BJ (cell line): ENCODE results near the gene ADCY2. TPM values are rescaled to one million over a fixed set of nuclear protein-coding genes. Genes with fewer than 3 reads are reported as not detected.

Experiments
- CTCF ChIA-PET: fragments of 350-600 bp; formaldehyde crosslinking; extraction: SDS; loops from one replicate; lab custom pipeline; 2021; ENCODE audit warnings: antibody characterized with exemption, inconsistent platforms; lab: Yijun Ruan, JAX
- POLR2A ChIA-PET: fragments of 300-600 bp; sonication (Branson Sonifier 250); formaldehyde crosslinking; extraction: SDS; loops from one replicate; lab custom pipeline; 2021; ENCODE audit warnings: antibody characterized with exemption; lab: Charles Lee
- DNase-seq: peaks from one replicate; pipeline ENCODE4 v3.0.0-alpha.2; 2011; ENCODE audit warnings: low read depth
- H3K27me3 ChIP-seq: 2 replicates; pipeline ENCODE4 v1.6.0; 2011; ENCODE audit warnings: low read length; ENCODE audit not compliant: control insufficient read depth, insufficient read depth
- H3K36me3 ChIP-seq: 2 replicates; pipeline ENCODE4 v1.5.1; 2011; ENCODE audit warnings: low read length; ENCODE audit not compliant: control insufficient read depth, insufficient read depth
- H3K4me3 ChIP-seq: 2 replicates; pipeline ENCODE4 v1.5.1; 2011; ENCODE audit warnings: low read depth, mild to moderate bottlenecking, control low read depth, low read length
- CTCF ChIP-seq: IDR thresholded peaks from 2 replicates; pipeline ENCODE4 v1.5.1; 2011; ENCODE audit warnings: low read depth, mild to moderate bottlenecking, control low read depth, inconsistent platforms, low read length, moderate library complexity; ENCODE audit not compliant: insufficient read depth
- polyA plus RNA-seq: library from polyadenylated mRNA; depleted of rRNA; stranded (reverse); fragments of >200 nt; gene quantifications from 2 replicates; pipeline ENCODE4 v1.2.3, GENCODE V29; 2011

The ADCY2 gene
- polyA plus RNA-seq, 1 experiment: not detected

- CTCF ChIA-PET: interaction anchor here (0.9 to 2.4 kb wide), 4 partner anchors 12 to 57 kb away, joined by 3 to 10 read pairs (median 3); no protein-coding TSS in a partner anchor
- no peak for TF ChIP-seq CTCF
- Histone ChIP-seq H3K27me3 (no peaks in the 10 kb centered on the region), H3K4me3 (peak within 1 kb of the TSS; percentile 92), H3K36me3 (0 out of 2 replicates have a peak, but pooled peaks cover 1% of the 10 kb centered on the region)
- POLR2A ChIA-PET: no interaction called here
- peak; percentile 45 for DNase-seq
Measured at GRCh38 chr5:7868773-7869473, 473.0 kb downstream of the ADCY2 start, which contains the start of the genes FASTKD3 and MTRR. Gene FASTKD3, minus strand, starts transcription at chr5:7869031. Its CDS starts 948 bp downstream, at chr5:7868083. Gene MTRR, plus strand, starts transcription at chr5:7869148. Its CDS starts 1,647 bp downstream, at chr5:7870795.

- ChIA-PET CTCF (interaction anchor here (0.9 to 1.7 kb wide), 3 partner anchors 9 to 57 kb away, joined by 3 read pairs; no protein-coding TSS in a partner anchor), POLR2A (no interaction called here)
- no peak for TF ChIP-seq CTCF
- no peak for DNase-seq
- 0 out of 2 replicates have a peak, but pooled peaks cover 1% of the 10 kb centered on the region for H3K36me3 ChIP-seq
- no peaks in the 10 kb centered on the region for H3K27me3 ChIP-seq
- H3K4me3 ChIP-seq: peak overlapping the region; percentile 92
Measured at GRCh38 chr5:7869474-7870136, 473.7 kb downstream of the ADCY2 start.

- ChIA-PET CTCF (interaction anchor here (0.6 to 1.8 kb wide), 3 partner anchors 10 to 1605 kb away, joined by 3 to 16 read pairs (median 4); no protein-coding TSS in a partner anchor), POLR2A (no interaction called here)
- Histone ChIP-seq H3K4me3 (no peak overlapping the region), H3K27me3 (no peaks in the 10 kb centered on the region), H3K36me3 (peaks cover 2% of the 10 kb centered on the region; the same call in 1 of the 2 replicates)
- no peak for DNase-seq
- no peak for TF ChIP-seq CTCF
Measured at GRCh38 chr5:7871653-7872052, 475.7 kb downstream of the ADCY2 start.

- DNase-seq: no peak
- Histone ChIP-seq H3K27me3 (no peaks in the 10 kb centered on the region), H3K36me3 (peaks cover 2% of the 10 kb centered on the region; the same call in 1 of the 2 replicates), H3K4me3 (no peak overlapping the region)
- no peak for TF ChIP-seq CTCF
- ChIA-PET POLR2A (no interaction called here), CTCF (interaction anchor here (0.6 to 1.8 kb wide), 4 partner anchors 9 to 347 kb away, joined by 3 to 16 read pairs (median 4); no protein-coding TSS in a partner anchor)
Measured at GRCh38 chr5:7872517-7873130, 476.7 kb downstream of the ADCY2 start.
